HepG2 (cell line): ENCODE data around the gene PLS1. TPM values are rescaled to one million over a fixed set of nuclear protein-coding genes. Genes with fewer than 3 reads are reported as not detected.
A peak's percentile ranks its signal among the peaks of the same experiment; 100 is the strongest.

Experiments used
- ATAC-seq: fragments of 200-7000 bp; cut with Tn5 transposase; 3 replicates; pipeline ENCODE4 v1.9.1; 2020; ENCODE audit warnings: mild to moderate bottlenecking, moderate library complexity
- BruUV-seq: library from RNA; stranded (reverse); fragments of 400-500 nt; replicated peaks from 2 replicates; lab custom pipeline; 2021; lab: Mats Ljungman, UMichigan
- CTCF ChIA-PET: fragments of 300-600 bp; formaldehyde crosslinking; extraction: SDS; loops from one replicate; lab custom pipeline; 2021; ENCODE audit warnings: low total read pairs, inconsistent platforms, low intra/inter-chr PET ratio; lab: Yijun Ruan, JAX
- POLR2A ChIA-PET: fragments of 350-600 bp; sonication (Branson Sonifier 250); formaldehyde crosslinking; loops from one replicate; lab custom pipeline; 2020; ENCODE audit warnings: antibody characterized with exemption, inconsistent platforms; lab: Yijun Ruan, JAX
- DNase-seq: peaks from one replicate; pipeline ENCODE4 v3.0.0-alpha.2; 2015; ENCODE audit warnings: low spot score
- FAIRE-seq: peaks from 3 replicates; lab custom pipeline; 2011; peaks lifted over from hg19 to GRCh38; lab: Jason Lieb, UNC
- H2AFZ ChIP-seq: one replicate; pipeline ENCODE4 v1.6.1; 2011; ENCODE audit warnings: low read length, inconsistent platforms
- H3K27ac ChIP-seq: fragments of 300-600 bp; 3 replicates; pipeline ENCODE4 v1.8.0; 2011; ENCODE audit warnings: mixed run types, mild to moderate bottlenecking, mixed read lengths, low read length, inconsistent platforms; ENCODE audit not compliant: insufficient read depth; ENCODE audit errors: extremely low read length
- H3K27me3 ChIP-seq, 2 experiments: fragments of 200-600 bp in 1 of 2; 2 replicates in 1 of 2; 3 replicates in 1 of 2; pipeline versions ENCODE4 v1.6.0 to v1.8.0; 2011; ENCODE audit warnings: low read length in 2 of 2, mild to moderate bottlenecking in 2 of 2, moderate library complexity in 2 of 2, inconsistent platforms in 1 of 2; ENCODE audit not compliant: insufficient read depth in 2 of 2, control insufficient read depth in 1 of 2
- H3K36me3 ChIP-seq, 2 experiments: fragments of 200-600 bp in 1 of 2; replicated peaks in 1 of 2; 2 replicates in 1 of 2; 3 replicates in 1 of 2; pipeline versions ENCODE4 v1.5.1 to v1.8.0; 2011; ENCODE audit warnings: low read length in 2 of 2, inconsistent platforms in 1 of 2; ENCODE audit not compliant: insufficient read depth in 2 of 2, control insufficient read depth in 1 of 2
- H3K4me1 ChIP-seq: 2 replicates; pipeline ENCODE4 v1.5.1; 2012; ENCODE audit warnings: low read length, inconsistent platforms; ENCODE audit not compliant: insufficient read depth
- H3K4me2 ChIP-seq: 2 replicates; pipeline ENCODE4 v1.6.0; 2011; ENCODE audit warnings: low read depth, low read length, inconsistent platforms
- H3K4me3 ChIP-seq, 3 experiments: fragments of 200-600 bp in 1 of 3; sonication (generic), shearing (Covaris generic) in 1 of 3; replicated peaks in 1 of 3; 2 replicates each; pipeline ENCODE4 v1.5.1; 2011 to 2016; ENCODE audit warnings: low read length in 3 of 3, inconsistent platforms in 2 of 3, low read depth in 2 of 3, mild to moderate bottlenecking in 2 of 3, control low read depth in 1 of 3, mixed read lengths in 1 of 3; ENCODE audit not compliant: insufficient read depth in 1 of 3
- H3K79me2 ChIP-seq: one replicate; pipeline ENCODE4 v1.6.1; 2011; ENCODE audit warnings: low read length, inconsistent platforms; ENCODE audit not compliant: insufficient read depth
- H3K9ac ChIP-seq: 2 replicates; pipeline ENCODE4 v1.6.0; 2011; ENCODE audit warnings: mild to moderate bottlenecking, low read depth, low read length, inconsistent platforms; ENCODE audit not compliant: insufficient read depth
- H3K9me3 ChIP-seq: 2 replicates; pipeline ENCODE4 v1.5.1; 2012; ENCODE audit warnings: mild to moderate bottlenecking, low read length
- H4K20me1 ChIP-seq: 2 replicates; pipeline ENCODE4 v1.6.0; 2011; ENCODE audit warnings: inconsistent platforms, mild to moderate bottlenecking, low read length, moderate library complexity; ENCODE audit not compliant: insufficient read depth
- ARID3A ChIP-seq: IDR thresholded peaks from 2 replicates; pipeline ENCODE4 v1.6.1; 2012; ENCODE audit warnings: low read depth, low read length, improper control_type of control experiment
- ATF2 ChIP-seq: sonication (generic); formaldehyde crosslinking; IDR thresholded peaks from 2 replicates; pipeline ENCODE4 v1.4.0; 2020; ENCODE audit warnings: missing genetic modification reagents
- CERS6 ChIP-seq: sonication (generic); formaldehyde crosslinking; IDR thresholded peaks from 2 replicates; pipeline ENCODE4 v1.5.0; 2020; ENCODE audit warnings: missing genetic modification reagents
- CREM ChIP-seq, 2 experiments: sonication (generic) in 1 of 2; formaldehyde crosslinking in 1 of 2; IDR thresholded peaks; 2 replicates each; pipeline versions ENCODE4 v1.4.0 to v1.6.1; 2016 to 2020; ENCODE audit warnings: antibody characterized with exemption in 1 of 2, mild to moderate bottlenecking in 1 of 2, missing genetic modification reagents in 1 of 2
- ERF ChIP-seq: IDR thresholded peaks from 2 replicates; pipeline ENCODE4 v1.6.1; 2018; ENCODE audit warnings: missing biosample characterization, missing genetic modification reagents
- ESRRA ChIP-seq: sonication (generic); formaldehyde crosslinking; IDR thresholded peaks from 2 replicates; pipeline ENCODE4 v1.5.1; 2020; ENCODE audit warnings: mild to moderate bottlenecking, low read depth, missing genetic modification reagents
- EZH2 ChIP-seq: conservative IDR thresholded peaks from 2 replicates; pipeline ENCODE4 v1.6.1; 2012; ENCODE audit warnings: mild to moderate bottlenecking, low read depth, low read length, moderate library complexity
- FOSL2 ChIP-seq: sonication (generic); formaldehyde crosslinking; IDR thresholded peaks from 2 replicates; pipeline ENCODE4 v1.4.0; 2020; ENCODE audit warnings: missing genetic modification reagents
- GATAD2A ChIP-seq: IDR thresholded peaks from 2 replicates; pipeline ENCODE4 v1.6.1; 2016
- HNRNPH1 ChIP-seq: fragments of 200-400 bp; formaldehyde crosslinking; optimal IDR thresholded peaks from 2 replicates; pipeline ENCODE3; 2017; ENCODE audit warnings: mild to moderate bottlenecking, low read depth, low read length
- MIXL1 ChIP-seq: IDR thresholded peaks from 2 replicates; pipeline ENCODE4 v1.6.1; 2016
- RAD21 ChIP-seq: fragments of 450-650 bp; formaldehyde crosslinking; IDR thresholded peaks from 2 replicates; pipeline ENCODE4 v1.5.0; 2020; ENCODE audit warnings: mild to moderate bottlenecking
- SAP130 ChIP-seq: IDR thresholded peaks from 2 replicates; pipeline ENCODE4 v1.6.1; 2016; ENCODE audit warnings: low read depth
- SIX1 ChIP-seq: sonication (generic); formaldehyde crosslinking; IDR thresholded peaks from 2 replicates; pipeline ENCODE4 v1.4.0; 2020; ENCODE audit warnings: missing genetic modification reagents, borderline replicate concordance
- SMC3 ChIP-seq: IDR thresholded peaks from 2 replicates; pipeline ENCODE4 v1.6.1; 2011; ENCODE audit warnings: low read length, improper control_type of control experiment
- SOX5 ChIP-seq: IDR thresholded peaks from 2 replicates; pipeline ENCODE4 v1.6.1; 2016; ENCODE audit warnings: borderline replicate concordance
- SP140L ChIP-seq: sonication (generic); formaldehyde crosslinking; IDR thresholded peaks from 2 replicates; pipeline ENCODE4 v1.4.0; 2020; ENCODE audit warnings: missing genetic modification reagents, borderline replicate concordance
- XRCC5 ChIP-seq: fragments of 200-400 bp; formaldehyde crosslinking; optimal IDR thresholded peaks from 2 replicates; pipeline ENCODE3; 2017; ENCODE audit warnings: mild to moderate bottlenecking, low read length
- ZNF253 ChIP-seq: sonication (generic); formaldehyde crosslinking; IDR thresholded peaks from 2 replicates; pipeline ENCODE4 v1.8.0; 2022; ENCODE audit warnings: mild to moderate bottlenecking, missing genetic modification reagents, borderline replicate concordance
- ZNF382 ChIP-seq: sonication (generic); formaldehyde crosslinking; IDR thresholded peaks from 2 replicates; pipeline ENCODE4 v1.5.0; 2020; ENCODE audit warnings: missing genetic modification reagents, mild to moderate bottlenecking, borderline replicate concordance
- ZNF607 ChIP-seq: sonication (generic); formaldehyde crosslinking; IDR thresholded peaks from 2 replicates; pipeline ENCODE4 v1.5.1; 2020; ENCODE audit warnings: missing genetic modification reagents, mild to moderate bottlenecking, borderline replicate concordance
- ZSCAN22 ChIP-seq: sonication (generic); formaldehyde crosslinking; IDR thresholded peaks from 2 replicates; pipeline ENCODE4 v1.4.0; 2020; ENCODE audit warnings: mild to moderate bottlenecking, missing genetic modification reagents
- WGBS: methylation state at CpG from one replicate; pipeline ENCODE4 v1.1.6; 2017; ENCODE audit warnings: low lambda C conversion rate; 5-methylcytosine and 5-hydroxymethylcytosine counted together
- in situ Hi-C: cut with HindIII; loops from 2 replicates; pipeline ENCODE4 v1.10.0; 2017; ENCODE audit warnings: low pct_unique_long_range_greater_than_20kb; ENCODE audit not compliant: extremely low pct_ligation_motif_present
- intact Hi-C: fragments of 100-400 bp; cut with micrococcal nuclease; formaldehyde crosslinking; loops from one replicate; pipeline ENCODE4 v1.10.0; 2022; ENCODE audit not compliant: unreplicated experiment
- polyA plus RNA-seq, 8 experiments: library from polyadenylated mRNA; depleted of rRNA in 3 of 8; stranded (reverse) in 7 of 8; unstranded in 1 of 8; fragments of >200 nt; fragmentation: Illumina TruSeq in 4 of 8; extraction: Trizol in 4 of 8; gene quantifications; 2 replicates each; pipeline versions ENCODE4 v1.2.1 to v1.2.3, GENCODE V29; 2011 to 2016; ENCODE audit warnings: low read depth in 4 of 8, missing spikeins in 1 of 8, mixed read lengths in 1 of 8; ENCODE audit not compliant: insufficient read depth in 1 of 8
- total RNA-seq, 5 experiments: library from RNA; depleted of rRNA; stranded (reverse); fragments of >200 nt; fragmentation: Illumina TruSeq; extraction: Trizol; gene quantifications; 2 replicates each; pipeline ENCODE4 v1.2.3, GENCODE V29; 2016; ENCODE audit warnings: low read depth in 1 of 5

Gene PLS1
- total and polyA plus RNA-seq, 2 of the 13 experiments (the other 11 are each of a cell fraction or from before 2014, with no cell fraction given), result 11.2 to 21.1 TPM

GRCh38 chr3:142586803-142587406 lies 9.3 kb upstream of the PLS1 start:
- ChIA-PET POLR2A (interaction anchor here (1.6 kb wide), 1 partner anchor 9 kb away, joined by 10 read pairs; the partner anchor contains the start of gene ATR), CTCF (interaction anchor here (0.9 to 1.6 kb wide), 4 partner anchors 94 to 407 kb away, joined by 3 to 5 read pairs (median 4); no protein-coding TSS in a partner anchor)
- DNase-seq, result peak; percentile 85
- peak; percentile 96 for ATAC-seq
- Histone ChIP-seq H3K9ac (no peak overlapping the region), H3K4me2 (no peak overlapping the region), H4K20me1 (no peaks in the 10 kb centered on the region), H2AFZ (no peak overlapping the region), H3K27ac (no peak overlapping the region), H3K4me3 (no peak overlapping the region), H3K4me1 (peaks cover 1% of the 10 kb centered on the region), H3K36me3 (no peaks in the 10 kb centered on the region), H3K79me2 (no peaks in the 10 kb centered on the region), H3K9me3 (no peaks in the 10 kb centered on the region), H3K27me3 (no peaks in the 10 kb centered on the region; a peak in 2 of 5 replicates)
- FAIRE-seq, result peak; percentile 97
- in situ Hi-C loops, result loop anchor here (5.0 kb wide), 1 partner anchor 95 kb away; no protein-coding TSS in a partner anchor
- intact Hi-C loops, result loop anchor here (1.0 to 10.0 kb wide), 4 partner anchors 93 to 414 kb away; partner anchors contain the start of genes TRPC1 and U2SURP
- 42% methylated on average over 2 of the region's 2 CpGs for WGBS
- no TSS peak for BruUV-seq
- TF ChIP-seq SOX5 (CRISPR knock-in tag) (0 out of 2 replicates have a peak, but pooled peaks have one; percentile 21), ZSCAN22 (CRISPR knock-in tag) (no peak), SMC3 (peak; percentile 89), EZH2 (no peak), CREM (IDR thresholded peaks at IDR 0.05) (no peak), CREM (CRISPR knock-in tag; IDR thresholded peaks at IDR 0.05) (no peak), MIXL1 (CRISPR knock-in tag) (peak; percentile 68; the same call in 1 of the 2 replicates), FOSL2 (peak; percentile 63), SP140L (CRISPR knock-in tag) (no peak), ARID3A (peak; percentile 49; the same call in 1 of the 2 replicates), SIX1 (CRISPR knock-in tag) (peak; percentile 41; the same call in 1 of the 2 replicates), ZNF382 (CRISPR knock-in tag) (no peak), ZNF253 (no peak), GATAD2A (CRISPR knock-in tag) (peak; percentile 55; the same call in 1 of the 2 replicates), ATF2 (no peak), ERF (CRISPR knock-in tag) (0 out of 2 replicates have a peak, but pooled peaks have one; percentile 37), RAD21 (peak; percentile 83), CERS6 (CRISPR knock-in tag) (no peak), XRCC5 (no peak), ZNF607 (CRISPR knock-in tag) (no peak), ESRRA (0 out of 2 replicates have a peak, but pooled peaks have one; percentile 22), SAP130 (CRISPR knock-in tag) (peak; percentile 38; the same call in 1 of the 2 replicates), HNRNPH1 (no peak)
